NCI-H460 (cell line): Measurements from ENCODE around the gene PML. TPM values are rescaled to one million over a fixed set of nuclear protein-coding genes. Genes with fewer than 3 reads are reported as not detected.
A peak's percentile ranks its signal among the peaks of the same experiment; 100 is the strongest.

Experiments used
- DNase-seq: peaks from one replicate; pipeline ENCODE4 v3.0.0-alpha.2; 2016; ENCODE audit warnings: low read depth; ENCODE audit errors: extremely low read depth
- total RNA-seq: library from RNA; depleted of rRNA; stranded (reverse); fragments of >200 nt; shearing (Covaris generic); gene quantifications from 2 replicates; pipeline ENCODE4 v1.2.3, GENCODE V29; 2014

Gene PML
- total RNA-seq, 1 experiment from 2014 or later, result 10.1 TPM

- DNase-seq, result no peak
These were observed 12.5 kb downstream of the PML start for GRCh38 chr15:74006774-74007639.

DNA sequence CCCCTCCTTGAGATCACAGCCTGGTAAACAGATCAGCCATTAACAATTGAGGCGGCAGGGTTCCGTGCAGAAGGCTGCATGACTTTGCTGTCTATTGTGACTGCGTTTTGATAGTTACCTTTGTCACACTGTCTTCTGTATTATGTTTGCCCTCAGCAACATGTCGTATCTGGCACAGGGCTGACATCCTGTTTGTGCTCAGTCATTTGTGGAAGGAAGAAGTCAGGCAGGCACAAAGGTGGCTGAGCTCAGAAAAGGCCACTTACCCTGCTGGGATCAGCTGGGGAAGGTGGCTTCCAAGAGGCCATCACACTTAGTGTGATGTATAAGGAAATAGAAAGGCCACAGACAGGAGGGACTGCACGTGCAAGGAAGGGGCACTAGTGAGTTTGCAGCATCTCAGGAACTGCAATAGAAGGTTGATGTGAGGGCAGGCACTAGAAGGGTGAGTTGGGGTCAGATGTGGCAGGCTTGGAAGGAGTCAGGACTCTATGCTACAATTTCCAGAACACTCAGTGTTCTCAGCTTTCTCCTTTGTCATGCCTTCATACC lies 13.4 kb downstream of the PML start:
- DNase-seq, result no peak

DNA sequence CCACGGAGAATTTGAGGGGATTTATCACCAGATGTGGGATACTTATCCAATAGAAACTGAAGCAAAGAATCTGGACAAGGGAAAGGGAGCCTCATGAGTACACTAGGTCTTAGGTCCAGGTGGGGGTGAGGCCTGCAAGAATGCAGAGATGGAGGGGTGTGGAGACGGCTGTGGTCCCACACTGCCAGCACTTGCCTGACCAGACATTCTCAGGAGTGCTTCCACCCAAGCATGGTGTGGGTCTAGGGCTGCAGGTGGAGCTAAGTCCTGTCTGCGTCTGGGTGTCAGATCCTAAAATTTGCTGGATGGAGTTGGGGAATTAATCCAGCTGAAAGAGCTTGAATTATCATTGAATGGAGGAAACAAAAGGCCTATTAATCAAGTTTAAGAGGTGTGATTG lies 14.4 kb downstream of the PML start:
- DNase-seq, result no peak

GRCh38 chr15:74010929-74011540 lies 16.5 kb downstream of the PML start:
- no peak for DNase-seq

DNA sequence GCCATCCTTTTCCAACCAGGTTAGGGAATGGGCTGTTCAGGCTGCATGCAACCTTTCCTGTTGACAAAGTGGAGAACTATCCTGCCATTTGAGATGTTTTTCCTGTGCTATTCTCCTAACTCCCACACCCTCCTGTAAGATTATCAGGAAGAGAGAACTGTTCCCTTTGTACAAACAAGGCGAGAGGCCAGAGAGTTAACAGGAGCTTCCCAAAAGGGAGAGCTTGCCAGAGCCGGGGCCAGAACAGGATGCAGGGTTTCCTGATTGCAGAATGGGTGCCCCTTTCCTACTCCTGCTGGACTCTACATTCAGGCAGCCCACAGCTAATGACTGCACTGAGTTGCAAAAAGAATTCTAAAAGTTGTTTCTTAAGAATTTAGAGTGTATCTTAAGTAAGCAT lies 17.1 kb downstream of the PML start:
- no peak for DNase-seq

DNA sequence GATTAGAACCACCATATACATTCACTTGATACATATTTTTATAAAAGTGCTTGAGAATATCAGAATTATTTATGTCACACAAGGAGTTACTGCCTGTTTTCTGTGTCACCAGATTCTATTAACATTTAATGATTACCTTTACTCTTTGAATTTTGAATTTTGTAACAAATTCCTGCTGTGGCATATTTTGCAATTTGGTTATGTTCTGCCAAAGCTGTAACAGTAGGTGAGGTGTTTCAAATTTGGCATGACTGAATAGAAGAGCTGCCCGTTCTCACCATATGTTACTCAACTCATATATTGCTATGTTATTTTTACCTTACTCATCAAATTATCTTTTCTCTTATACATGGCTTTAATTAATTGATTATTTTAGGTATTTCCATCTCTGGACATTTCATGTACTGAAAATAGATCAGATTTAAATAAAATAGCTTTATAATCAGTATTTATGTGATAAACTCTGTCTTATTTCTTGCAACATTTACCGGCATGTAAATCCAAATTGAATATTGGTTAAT lies 18.9 kb downstream of the PML start:
- DNase-seq, result no peak

GRCh38 chr15:74019734-74020133 lies 25.2 kb downstream of the PML start:
- no peak for DNase-seq

- no peak for DNase-seq
These were observed 28.4 kb downstream of the PML start for GRCh38 chr15:74022706-74023470.

DNA sequence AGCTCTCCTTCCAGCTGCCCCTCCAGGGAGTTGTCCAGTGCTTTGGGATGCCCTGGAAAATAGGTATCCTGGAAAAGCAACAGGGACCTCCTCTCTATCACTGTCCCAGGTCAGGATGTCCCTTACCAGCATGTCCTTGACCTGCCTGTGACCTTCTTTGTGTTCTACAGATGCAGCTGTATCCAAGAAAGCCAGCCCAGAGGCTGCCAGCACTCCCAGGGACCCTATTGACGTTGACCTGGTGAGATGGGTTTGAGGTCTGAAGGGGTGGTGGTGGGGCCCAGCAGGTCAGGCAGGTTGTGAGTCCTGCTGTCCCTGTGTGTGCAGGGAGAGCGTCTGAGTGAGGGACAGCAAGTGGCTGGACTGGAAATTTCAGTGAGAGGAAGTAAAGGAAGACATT lies 30.2 kb downstream of the PML start:
- no peak for DNase-seq

- DNase-seq, result no peak
These were observed 30.9 kb downstream of the PML start for GRCh38 chr15:74025436-74025835.

DNA sequence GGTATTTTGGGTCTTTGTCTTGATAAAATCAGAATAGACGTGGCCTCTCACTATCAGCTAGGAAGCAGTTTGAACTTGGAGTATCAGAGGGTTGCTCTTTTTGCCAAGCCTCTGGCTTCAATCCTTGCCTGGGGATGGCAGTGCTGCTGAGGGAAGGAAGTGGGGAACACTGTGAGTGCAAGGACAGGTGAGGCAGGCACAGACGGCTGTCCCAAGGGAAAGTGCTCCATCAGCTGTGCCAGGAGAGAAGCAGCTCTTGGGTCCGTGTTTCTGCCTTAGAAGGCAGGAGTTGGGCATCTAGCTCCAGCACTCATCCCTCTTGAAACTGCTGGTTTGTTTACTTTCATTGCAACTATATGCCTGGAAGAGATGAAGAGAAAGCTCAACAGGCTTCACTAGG lies 33.2 kb downstream of the PML start:
- no peak for DNase-seq

DNA sequence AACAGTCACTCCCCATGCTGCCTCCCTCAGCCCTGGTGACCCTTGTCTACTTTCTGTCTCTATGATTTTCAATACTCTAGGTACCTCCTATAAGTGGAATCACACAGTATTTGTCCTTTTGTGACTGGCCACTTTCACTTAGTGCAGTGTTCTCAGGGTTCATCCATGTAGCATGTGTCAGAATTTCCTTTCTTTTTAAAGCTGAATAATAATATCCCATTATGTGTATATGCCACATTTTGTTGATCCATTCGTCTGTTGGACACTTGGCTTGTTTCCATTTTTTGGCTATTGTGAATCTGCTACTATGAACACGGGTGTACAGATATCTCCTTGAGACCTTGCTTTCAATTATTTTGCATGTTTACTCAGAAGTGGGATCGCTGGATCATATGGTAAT lies 34.1 kb downstream of the PML start:
- no peak for DNase-seq

DNA sequence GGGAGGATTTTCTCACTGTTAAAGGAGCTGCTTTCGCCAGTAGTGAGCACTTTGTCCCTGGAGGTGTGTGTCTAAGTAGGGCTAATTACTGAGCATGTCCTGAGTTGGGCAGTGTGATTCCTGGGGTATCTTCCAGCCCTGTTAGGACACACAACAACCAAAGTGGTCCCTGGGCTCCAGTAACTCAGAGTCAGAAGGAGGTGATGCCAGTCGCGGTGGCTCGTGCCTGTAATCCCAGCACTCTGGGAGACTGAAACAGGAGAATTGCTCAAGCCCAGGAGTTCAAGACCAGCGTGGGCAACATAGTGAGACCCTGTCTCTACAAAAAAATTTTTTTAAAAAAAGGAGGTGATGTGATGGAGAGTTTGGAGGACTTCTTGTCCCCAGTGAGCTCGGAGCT lies 37.5 kb downstream of the PML start:
- no peak for DNase-seq

DNA sequence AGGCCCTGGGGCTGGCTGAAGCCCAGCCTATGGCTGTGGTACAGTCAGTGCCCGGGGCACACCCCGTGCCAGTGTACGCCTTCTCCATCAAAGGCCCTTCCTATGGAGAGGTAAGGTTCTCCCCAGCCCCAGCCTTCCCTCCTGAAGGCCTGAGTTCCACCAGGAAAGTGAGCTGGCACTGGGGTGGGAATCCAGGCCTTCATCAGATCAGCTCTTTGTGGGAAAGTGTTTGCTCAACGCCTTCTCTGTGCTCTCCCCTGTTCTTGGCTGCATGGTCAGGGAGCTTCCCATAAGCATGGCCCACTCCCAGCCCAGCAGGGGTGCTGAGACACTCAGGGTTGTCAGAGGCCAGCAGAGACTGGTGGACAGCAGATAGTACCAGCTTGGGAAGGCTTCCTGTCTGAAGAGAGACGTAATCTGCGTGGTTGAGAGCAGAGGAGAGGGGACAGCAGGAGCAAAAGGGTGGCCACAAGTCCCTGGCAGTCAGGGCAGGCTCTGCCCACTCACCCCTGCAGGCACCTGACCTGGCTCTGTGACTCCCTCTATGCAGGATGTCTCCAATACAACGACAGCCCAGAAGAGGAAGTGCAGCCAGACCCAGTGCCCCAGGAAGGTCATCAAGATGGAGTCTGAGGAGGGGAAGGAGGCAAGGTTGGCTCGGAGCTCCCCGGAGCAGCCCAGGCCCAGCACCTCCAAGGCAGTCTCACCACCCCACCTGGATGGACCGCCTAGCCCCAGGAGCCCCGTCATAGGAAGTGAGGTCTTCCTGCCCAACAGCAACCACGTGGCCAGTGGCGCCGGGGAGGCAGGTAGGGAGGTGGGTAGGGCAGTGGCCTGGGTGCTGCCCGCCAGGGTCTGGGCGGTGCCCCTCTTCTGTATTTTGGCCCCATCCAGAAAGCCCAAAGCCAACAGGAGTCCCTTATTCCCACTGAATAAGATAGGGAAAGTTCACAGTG lies 38.4 kb downstream of the PML start:
- DNase-seq, result no peak

GRCh38 chr15:74034206-74034755 lies 39.8 kb downstream of the PML start:
- DNase-seq, result no peak

- no peak for DNase-seq
These were observed 40.9 kb downstream of the PML start for GRCh38 chr15:74035121-74036017.

GRCh38 chr15:74036271-74037170 lies 42.0 kb downstream of the PML start:
- DNase-seq, result peak; percentile 48
